Measurements from ENCODE around the gene IFT52.

The IFT52 gene

GRCh38 chr20:43590392-43591303 lies at the start of gene IFT52:
Gene IFT52, plus strand, starts transcription at chr20:43590937. Its CDS starts 3,762 bp downstream, at chr20:43594699.
- ATAC-seq, result peak; percentile 99

GRCh38 chr20:43541214-43541613 lies 49.5 kb upstream of the IFT52 start:
- ATAC-seq, result no peak

GRCh38 chr20:43542161-43542560 lies 48.6 kb upstream of the IFT52 start:
- no peak for ATAC-seq

- no peak for ATAC-seq
These were observed 48.1 kb upstream of the IFT52 start for GRCh38 chr20:43542674-43543073.

GRCh38 chr20:43543138-43543537 lies 47.6 kb upstream of the IFT52 start:
- no peak for ATAC-seq

GRCh38 chr20:43544501-43544900 lies 46.2 kb upstream of the IFT52 start:
- ATAC-seq, result no peak

GRCh38 chr20:43545837-43546578 lies 44.7 kb upstream of the IFT52 start:
- ATAC-seq, result no peak

- ATAC-seq, result no peak
These were observed 42.4 kb upstream of the IFT52 start for GRCh38 chr20:43548273-43548880.

GRCh38 chr20:43549416-43550065 lies 41.2 kb upstream of the IFT52 start:
- no peak for ATAC-seq

GRCh38 chr20:43550456-43550855 lies 40.3 kb upstream of the IFT52 start:
- ATAC-seq, result no peak

- no peak for ATAC-seq
These were observed 36.4 kb upstream of the IFT52 start for GRCh38 chr20:43554369-43554768.

- ATAC-seq, result no peak
These were observed 32.2 kb upstream of the IFT52 start, which contains the start of gene SGK2 for GRCh38 chr20:43558412-43559146. Gene SGK2, plus strand, starts transcription at chr20:43559027. Its CDS starts 7,469 bp downstream, at chr20:43566496.

GRCh38 chr20:43559147-43559987 lies 31.4 kb upstream of the IFT52 start:
- no peak for ATAC-seq

GRCh38 chr20:43560974-43561373 lies 29.8 kb upstream of the IFT52 start:
- ATAC-seq, result no peak

- ATAC-seq, result no peak
These were observed 27.3 kb upstream of the IFT52 start for GRCh38 chr20:43563429-43563828.

- ATAC-seq, result no peak
These were observed 26.7 kb upstream of the IFT52 start for GRCh38 chr20:43563991-43564390.

- no peak for ATAC-seq
These were observed 26.3 kb upstream of the IFT52 start for GRCh38 chr20:43564455-43564854.

GRCh38 chr20:43564993-43565757 lies 25.6 kb upstream of the IFT52 start:
- no peak for ATAC-seq

- no peak for ATAC-seq
These were observed 25.0 kb upstream of the IFT52 start for GRCh38 chr20:43565758-43566104.

- ATAC-seq, result no peak
These were observed 23.3 kb upstream of the IFT52 start for GRCh38 chr20:43567477-43567876.
